Measurements from ENCODE around the gene OR10V1. TPM values are rescaled to one million over a fixed set of nuclear protein-coding genes. Genes with fewer than 3 reads are reported as not detected.
A peak's percentile ranks its signal among the peaks of the same experiment; 100 is the strongest.

Gene OR10V1
- total RNA-seq, 4 donors from 2014 or later = not detected

GRCh38 chr11:59669611-59670009 is 44.0 kb downstream of the OR10V1 start:
- no peaks in the 10 kb centered on the region for H3K27me3 ChIP-seq
- H3K9me3 ChIP-seq = no peaks in the 10 kb centered on the region
- peak overlapping the region; percentile 95 to 99 (median 98) for H3K27ac ChIP-seq
- TF ChIP-seq EP300 (IDR thresholded peaks at IDR 0.05; ENCODE audit: low read depth) (no peak), CTCF (IDR thresholded peaks at IDR 0.05) (no peak), POLR2A (IDR thresholded peaks at IDR 0.05) (no peak), POLR2AphosphoS5 (IDR thresholded peaks at IDR 0.05) (no peak)
- in situ Hi-C loops (cut with MboI; ENCODE audit: low pct_ligation_motif_present in 1 of 4, low pct_unique_long_range_greater_than_20kb in 1 of 4, low sequenced_read_pairs in 3 of 4) = loop anchor here in 3 of 4 donors (5.0 to 10.0 kb wide), 3 partner anchors 52 to 135 kb away; partner anchors contain the start of gene OSBP (in 1 of the 3)
- peak overlapping the region; percentile 67 to 97 (median 68) for H3K4me3 ChIP-seq
- intact Hi-C loops (cut with DNase I; ENCODE audit: low total_unique reads) = loop anchor here (5.0 kb wide), 1 partner anchor 52 kb away; the partner anchor contains the start of gene OSBP
- peaks cover 0 to 21% (median 11%) of the 10 kb centered on the region in 4 donors for H3K36me3 ChIP-seq
- peaks cover 6 to 35% (median 24%) of the 10 kb centered on the region in 4 donors for H3K4me1 ChIP-seq
- DNase-seq = peak; percentile 42
- WGBS, 2 donors (ENCODE audit: low coverage in 1 of 2) = 8 to 11% methylated on average over 6 to 22 of the region's 22 CpGs

GRCh38 chr11:59668950-59669610 is 44.6 kb downstream of the OR10V1 start, which contains the start of gene PATL1:
PATL1 (minus strand) TSS chr11:59669037; CDS start chr11:59668895, 142 bp downstream.
- peaks cover 0 to 24% (median 13%) of the 10 kb centered on the region in 4 donors for H3K36me3 ChIP-seq
- intact Hi-C loops (cut with DNase I; ENCODE audit: low total_unique reads) (loop anchor here (5.0 kb wide), 1 partner anchor 52 kb away; the partner anchor contains the start of gene OSBP), in situ Hi-C loops (cut with MboI; ENCODE audit: low pct_ligation_motif_present in 1 of 4, low pct_unique_long_range_greater_than_20kb in 1 of 4, low sequenced_read_pairs in 3 of 4) (loop anchor here in 1 of 4 donors (5.0 kb wide), 1 partner anchor 52 kb away; the partner anchor contains the start of gene OSBP)
- peak within 1 kb of the TSS; percentile 95 to 99 (median 98) for H3K27ac ChIP-seq
- H3K9me3 ChIP-seq = no peaks in the 10 kb centered on the region
- DNase-seq = peak; percentile 100
- 0% methylated on average over 43 of the region's 68 CpGs; no CpG with 5 or more reads in 1 of the 2 donors for WGBS, 2 donors (ENCODE audit: low coverage in 1 of 2)
- H3K4me3 ChIP-seq = peak within 1 kb of the TSS; percentile 67 to 97 (median 69)
- TF ChIP-seq CTCF (IDR thresholded peaks at IDR 0.05) = no peak
- no peak for TF ChIP-seq EP300 (IDR thresholded peaks at IDR 0.05; ENCODE audit: low read depth)
- TF ChIP-seq POLR2AphosphoS5 (IDR thresholded peaks at IDR 0.05) = peak; percentile 88 to 90 (median 89)
- peak; percentile 86 for TF ChIP-seq POLR2A (IDR thresholded peaks at IDR 0.05)
- no peaks in the 10 kb centered on the region for H3K27me3 ChIP-seq
- H3K4me1 ChIP-seq = peaks cover 6 to 35% (median 24%) of the 10 kb centered on the region in 4 donors

DNA sequence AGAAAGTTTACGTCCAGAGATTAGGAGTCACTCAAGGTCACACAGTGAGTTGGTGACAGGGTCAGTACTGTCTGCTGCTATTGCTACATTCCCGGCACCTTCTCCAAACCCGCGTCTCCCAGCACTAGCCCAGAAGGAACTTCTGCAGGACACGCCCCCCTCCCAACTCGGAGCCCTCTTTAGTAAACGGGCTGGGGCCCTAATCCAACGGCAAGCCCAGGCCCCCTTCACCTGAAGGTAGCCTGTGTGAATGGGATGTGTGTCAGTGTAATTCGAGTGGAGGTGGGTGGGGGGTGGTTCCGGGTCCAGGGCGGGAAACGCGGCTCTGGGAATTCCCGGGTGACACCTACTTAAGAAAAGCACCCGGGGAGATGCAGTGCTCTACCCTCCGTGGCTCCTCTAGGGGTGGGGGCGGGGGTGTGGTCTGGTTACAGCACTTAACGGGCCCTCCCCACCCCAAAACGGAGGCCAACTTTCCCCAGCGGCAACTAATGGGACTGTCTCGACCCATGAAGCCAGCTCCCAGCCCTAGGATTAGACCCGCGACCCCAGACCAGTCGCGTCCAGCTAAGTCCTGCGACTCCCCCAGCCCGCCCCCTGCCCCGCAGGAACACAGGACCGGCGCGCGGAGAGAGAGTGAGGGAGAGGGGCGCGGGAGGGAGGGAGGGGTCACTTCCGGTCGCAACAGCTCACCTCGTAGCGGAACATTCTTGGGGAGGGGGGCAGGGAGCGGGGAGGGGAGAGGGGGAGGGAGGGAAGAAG is 45.3 kb downstream of the OR10V1 start:
- Histone ChIP-seq H3K4me1 (peaks cover 6 to 35% (median 24%) of the 10 kb centered on the region in 4 donors), H3K36me3 (peaks cover 0 to 28% (median 13%) of the 10 kb centered on the region in 4 donors), H3K27me3 (no peaks in the 10 kb centered on the region), H3K4me3 (peak overlapping the region; percentile 67 to 97 (median 69)), H3K27ac (peak overlapping the region; percentile 95 to 99 (median 98)), H3K9me3 (no peaks in the 10 kb centered on the region)
- intact Hi-C loops (cut with DNase I; ENCODE audit: low total_unique reads) (loop anchor here (5.0 kb wide), 1 partner anchor 51 kb away; the partner anchor contains the start of gene OSBP), in situ Hi-C loops (cut with MboI; ENCODE audit: low pct_ligation_motif_present in 1 of 4, low pct_unique_long_range_greater_than_20kb in 1 of 4, low sequenced_read_pairs in 3 of 4) (loop anchor here in 1 of 4 donors (5.0 kb wide), 1 partner anchor 51 kb away; the partner anchor contains the start of gene OSBP)
- peak; percentile 58 for DNase-seq
- TF ChIP-seq CTCF (IDR thresholded peaks at IDR 0.05) = peak in 4 of 5 experiments; percentile 28 to 55 (median 44)
- no peak for TF ChIP-seq POLR2AphosphoS5 (IDR thresholded peaks at IDR 0.05)
- 0% methylated on average over 3 to 8 of the region's 39 CpGs for WGBS, 2 donors (ENCODE audit: low coverage in 1 of 2)

Measured in transverse colon (tissue), 4 donors.